DND-41 (cell line): Measurements from ENCODE around the gene YBX2.
A peak's percentile ranks its signal among the peaks of the same experiment; 100 is the strongest.

ENCODE experiments used
- ATAC-seq: fragments of 200-7000 bp; cut with Tn5 transposase; 3 replicates; pipeline ENCODE4 v1.9.1; 2021; ENCODE audit warnings: low read depth; ENCODE audit not compliant: insufficient read depth
- DNase-seq: peaks from one replicate; pipeline ENCODE4 v3.0.0-alpha.2; 2020
- H2AFZ ChIP-seq: 2 replicates; pipeline ENCODE4 v1.6.0; 2012; ENCODE audit warnings: low read depth, low read length
- H3K27ac ChIP-seq: 2 replicates; pipeline ENCODE4 v1.5.1; 2012; ENCODE audit warnings: low read length, inconsistent platforms
- H3K27me3 ChIP-seq: fragments of 200-600 bp; sonication (generic); 2 replicates; pipeline ENCODE4 v1.6.0; 2012; ENCODE audit warnings: low read length, mild to moderate bottlenecking, inconsistent platforms; ENCODE audit not compliant: insufficient read depth, poor library complexity
- H3K36me3 ChIP-seq: 2 replicates; pipeline ENCODE4 v1.5.1; 2012; ENCODE audit warnings: low read length, inconsistent platforms; ENCODE audit not compliant: insufficient read depth
- H3K4me1 ChIP-seq: 2 replicates; pipeline ENCODE4 v1.5.1; 2012; ENCODE audit warnings: mild to moderate bottlenecking, low read length; ENCODE audit not compliant: insufficient read depth
- H3K4me2 ChIP-seq: 2 replicates; pipeline ENCODE4 v1.6.0; 2012; ENCODE audit warnings: mild to moderate bottlenecking, moderate library complexity, low read length, inconsistent platforms; ENCODE audit not compliant: insufficient read depth
- H3K4me3 ChIP-seq, 2 experiments: fragments of 200-600 bp in 1 of 2; shearing (Covaris generic) in 1 of 2; 2 replicates each; pipeline ENCODE4 v1.5.1; 2012 to 2016; ENCODE audit warnings: inconsistent platforms in 2 of 2, low read length in 2 of 2, mild to moderate bottlenecking in 2 of 2, low read depth in 1 of 2, moderate library complexity in 1 of 2
- H3K79me2 ChIP-seq: 2 replicates; pipeline ENCODE4 v1.6.0; 2012; ENCODE audit warnings: low read length, inconsistent platforms; ENCODE audit not compliant: insufficient read depth
- H3K9ac ChIP-seq: 2 replicates; pipeline ENCODE4 v1.6.0; 2012; ENCODE audit warnings: low read depth, mild to moderate bottlenecking, inconsistent platforms, low read length, moderate library complexity
- H3K9me3 ChIP-seq: 2 replicates; pipeline ENCODE4 v1.5.1; 2012; ENCODE audit warnings: low read length, moderate library complexity, mild to moderate bottlenecking, inconsistent platforms; ENCODE audit not compliant: insufficient read depth, severe bottlenecking
- H4K20me1 ChIP-seq: 2 replicates; pipeline ENCODE4 v1.6.0; 2012; ENCODE audit warnings: low read length; ENCODE audit not compliant: insufficient read depth
- EZH2 ChIP-seq: IDR thresholded peaks from 3 replicates; pipeline ENCODE4 v1.6.1; 2012; ENCODE audit warnings: borderline replicate concordance, low read depth, mild to moderate bottlenecking, moderate library complexity, low read length, inconsistent platforms; ENCODE audit not compliant: severe bottlenecking
- TF ChIP-seq, protein P1 (sequence below): IDR thresholded peaks from 2 replicates; pipeline ENCODE4 v1.5.1; 2012; ENCODE audit warnings: borderline replicate concordance, low read length, moderate library complexity, mild to moderate bottlenecking; ENCODE audit not compliant: poor library complexity, severe bottlenecking; ENCODE audit errors: extremely low read depth

The YBX2 gene

DNA sequence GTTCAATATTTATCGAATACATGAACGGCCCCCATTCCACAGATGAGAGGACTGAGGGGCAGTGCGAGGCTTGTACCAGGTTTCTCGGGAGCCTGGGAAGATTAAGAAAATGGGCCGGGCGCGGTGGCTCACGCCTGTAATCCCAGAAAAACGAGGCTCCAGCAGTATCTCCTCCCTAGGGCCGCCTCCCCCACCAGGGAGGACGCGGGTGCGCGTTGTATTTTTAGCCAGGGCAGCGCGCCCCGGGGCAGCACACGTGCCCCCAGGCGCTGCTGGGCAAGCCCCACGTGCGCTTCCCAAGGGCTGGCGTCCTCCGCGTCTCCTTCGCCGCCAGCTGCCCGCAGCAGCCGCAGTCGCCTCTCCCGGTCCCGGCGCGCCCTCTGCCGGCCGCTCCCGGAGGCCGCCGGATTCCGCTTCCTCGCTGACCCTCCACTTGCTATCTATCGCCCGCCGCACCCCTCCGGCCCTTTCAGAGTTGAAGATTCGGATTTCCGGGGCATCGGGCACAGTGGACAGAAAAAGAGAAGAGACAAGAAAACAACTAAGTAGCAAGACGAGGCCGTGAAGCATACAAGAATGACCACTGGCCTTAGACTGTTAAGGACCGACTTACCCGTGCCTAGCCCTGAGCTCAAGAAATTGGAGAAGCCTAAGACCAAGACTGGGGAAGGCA, 1.9 kb upstream of the YBX2 start:
- TF ChIP-seq, protein P1, sequence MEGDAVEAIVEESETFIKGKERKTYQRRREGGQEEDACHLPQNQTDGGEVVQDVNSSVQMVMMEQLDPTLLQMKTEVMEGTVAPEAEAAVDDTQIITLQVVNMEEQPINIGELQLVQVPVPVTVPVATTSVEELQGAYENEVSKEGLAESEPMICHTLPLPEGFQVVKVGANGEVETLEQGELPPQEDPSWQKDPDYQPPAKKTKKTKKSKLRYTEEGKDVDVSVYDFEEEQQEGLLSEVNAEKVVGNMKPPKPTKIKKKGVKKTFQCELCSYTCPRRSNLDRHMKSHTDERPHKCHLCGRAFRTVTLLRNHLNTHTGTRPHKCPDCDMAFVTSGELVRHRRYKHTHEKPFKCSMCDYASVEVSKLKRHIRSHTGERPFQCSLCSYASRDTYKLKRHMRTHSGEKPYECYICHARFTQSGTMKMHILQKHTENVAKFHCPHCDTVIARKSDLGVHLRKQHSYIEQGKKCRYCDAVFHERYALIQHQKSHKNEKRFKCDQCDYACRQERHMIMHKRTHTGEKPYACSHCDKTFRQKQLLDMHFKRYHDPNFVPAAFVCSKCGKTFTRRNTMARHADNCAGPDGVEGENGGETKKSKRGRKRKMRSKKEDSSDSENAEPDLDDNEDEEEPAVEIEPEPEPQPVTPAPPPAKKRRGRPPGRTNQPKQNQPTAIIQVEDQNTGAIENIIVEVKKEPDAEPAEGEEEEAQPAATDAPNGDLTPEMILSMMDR: peak; percentile 94
- no peak for TF ChIP-seq EZH2
- Histone ChIP-seq H3K9me3 (no peaks in the 10 kb centered on the region), H3K9ac (peak overlapping the region; percentile 37), H3K27me3 (peaks cover 36% of the 10 kb centered on the region), H4K20me1 (0 out of 2 replicates have a peak, but pooled peaks cover 4% of the 10 kb centered on the region), H3K4me1 (peaks cover 16% of the 10 kb centered on the region), H3K27ac (no peak overlapping the region), H2AFZ (peak overlapping the region; percentile 70), H3K36me3 (no peaks in the 10 kb centered on the region), H3K4me2 (peak overlapping the region; percentile 68), H3K79me2 (no peaks in the 10 kb centered on the region), H3K4me3 (peak overlapping the region in 1 of 2 experiments; percentile 43; a peak in 2 of 4 replicates)
- ATAC-seq: peak; percentile 80
- DNase-seq: peak; percentile 70

DNA sequence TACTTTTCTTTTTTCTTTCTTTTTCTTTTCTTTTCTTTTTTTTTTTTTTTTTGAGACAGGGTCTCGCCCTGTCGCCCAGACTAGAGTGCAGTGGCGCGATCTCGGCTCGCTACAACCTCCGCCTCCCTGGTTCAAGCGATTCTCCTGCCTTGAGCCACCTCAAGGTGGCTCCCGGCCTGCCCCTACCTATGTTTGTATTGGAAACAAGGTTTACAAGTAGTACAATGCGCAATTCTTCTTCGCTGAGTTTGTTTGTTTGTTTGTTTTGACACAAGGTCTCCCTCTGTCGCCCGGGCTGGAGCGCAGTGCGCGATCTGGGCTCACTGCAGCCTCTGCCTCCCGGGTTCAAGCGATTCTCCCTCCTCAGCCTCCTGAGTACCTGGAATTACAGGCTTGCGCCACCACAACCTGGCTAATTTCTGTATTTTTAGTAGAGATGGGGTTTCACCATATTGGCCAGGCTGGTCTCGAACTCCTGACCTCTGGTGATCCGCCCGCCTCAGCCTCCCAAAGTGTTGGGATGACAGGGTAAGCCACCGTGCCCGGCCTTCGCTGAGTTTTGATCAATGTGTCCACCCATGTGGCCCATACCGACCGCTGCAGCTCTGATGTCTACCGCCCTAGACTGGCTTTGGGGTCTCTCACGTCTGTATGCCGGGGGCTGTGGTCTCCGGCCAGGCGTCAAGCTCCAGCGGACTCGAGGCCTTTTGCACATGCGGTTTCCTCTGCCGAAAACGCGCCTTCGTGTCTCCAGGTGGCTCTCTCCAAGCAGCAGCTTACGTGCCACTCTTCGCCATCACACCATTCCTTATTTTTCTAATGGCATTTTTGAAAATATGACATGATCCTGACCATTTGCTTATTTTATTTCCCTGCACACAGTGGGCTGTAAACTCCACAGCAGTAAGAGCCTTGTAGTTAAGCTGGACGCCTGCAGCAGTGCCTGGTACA, 1.1 kb upstream of the YBX2 start:
- H2AFZ ChIP-seq: peak overlapping the region; percentile 70
- H3K27ac ChIP-seq: no peak overlapping the region
- H3K4me3 ChIP-seq: peak overlapping the region in 1 of 2 experiments; percentile 43; a peak in 1 of 4 replicates
- TF ChIP-seq, protein P1: no peak
- TF ChIP-seq EZH2: peak; percentile 32
- peak; percentile 13; the same call in 1 of the 3 replicates for ATAC-seq
- peaks cover 16% of the 10 kb centered on the region for H3K4me1 ChIP-seq
- H3K4me2 ChIP-seq: peak overlapping the region; percentile 68
- H4K20me1 ChIP-seq: 0 out of 2 replicates have a peak, but pooled peaks cover 4% of the 10 kb centered on the region
- no peaks in the 10 kb centered on the region for H3K9me3 ChIP-seq
- peak overlapping the region; percentile 37 for H3K9ac ChIP-seq
- H3K79me2 ChIP-seq: no peaks in the 10 kb centered on the region
- H3K27me3 ChIP-seq: peaks cover 36% of the 10 kb centered on the region
- DNase-seq: no peak
- H3K36me3 ChIP-seq: no peaks in the 10 kb centered on the region

DNA sequence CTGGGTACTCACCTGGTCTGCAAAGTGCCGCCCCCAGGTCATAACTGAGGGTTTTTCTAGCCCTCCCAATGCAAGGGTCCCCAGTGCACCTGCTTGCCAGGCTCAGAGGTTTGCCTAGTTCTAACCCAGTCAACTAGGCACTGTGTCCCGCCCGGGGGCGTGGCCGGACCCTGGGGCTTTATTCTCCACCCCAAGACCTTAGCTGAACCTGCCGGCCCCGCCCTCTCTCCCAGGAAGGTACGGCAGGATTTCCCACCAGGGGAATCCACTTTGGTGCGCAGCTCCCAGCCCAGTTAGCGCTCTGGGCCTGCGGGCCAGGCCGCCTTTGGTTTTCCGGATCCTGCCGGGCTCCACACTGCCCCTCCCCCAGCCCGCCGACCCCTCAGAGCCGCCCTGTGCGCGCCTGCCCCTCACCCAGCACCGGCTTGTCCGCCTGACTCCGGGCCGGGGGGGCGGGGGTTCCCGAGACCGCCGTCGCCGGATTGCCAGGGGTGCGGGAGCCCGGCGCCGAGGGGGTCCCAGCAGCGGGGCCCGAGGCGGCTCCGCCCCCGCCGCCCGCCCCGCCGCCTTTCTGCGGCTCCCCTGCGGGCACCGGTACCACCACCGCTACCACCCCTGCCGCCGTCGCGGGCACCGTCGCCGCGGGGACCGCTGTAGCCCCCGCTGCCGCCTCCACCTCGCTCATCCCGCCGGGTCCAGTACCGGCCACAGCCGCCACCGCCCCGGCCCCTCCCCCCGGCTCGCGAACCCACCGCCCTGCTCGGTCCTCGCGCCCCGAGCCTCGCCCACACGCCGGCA, 424 bp downstream of the YBX2 start:
- H2AFZ ChIP-seq: no peak overlapping the region
- no peaks in the 10 kb centered on the region for H3K79me2 ChIP-seq
- no peaks in the 10 kb centered on the region for H3K9me3 ChIP-seq
- peaks cover 36% of the 10 kb centered on the region for H3K27me3 ChIP-seq
- H3K4me1 ChIP-seq: peaks cover 16% of the 10 kb centered on the region
- no peak overlapping the region for H3K9ac ChIP-seq
- no peak overlapping the region for H3K4me3 ChIP-seq
- 0 out of 2 replicates have a peak, but pooled peaks cover 4% of the 10 kb centered on the region for H4K20me1 ChIP-seq
- DNase-seq (no peak), ATAC-seq (no peak)
- H3K4me2 ChIP-seq: no peak overlapping the region
- no peaks in the 10 kb centered on the region for H3K36me3 ChIP-seq
- no peak overlapping the region for H3K27ac ChIP-seq
- TF ChIP-seq EZH2: no peak
- TF ChIP-seq, protein P1: no peak
